Measurements from ENCODE around the gene TAP1.

- no peak for TF ChIP-seq CTCF (IDR thresholded peaks at IDR 0.05)
- no peak for TF ChIP-seq POLR2A (IDR thresholded peaks at IDR 0.05)
These were observed 2.5 kb downstream of the TAP1 start for GRCh38 chr6:32851025-32851424.
